ENCODE results near the gene SP2. TPM values are rescaled to one million over a fixed set of nuclear protein-coding genes. Genes with fewer than 3 reads are reported as not detected.

Gene SP2
- total and polyA plus RNA-seq, 2 of the 8 experiments (the other 6 are each of a cell fraction or from before 2014, with no cell fraction given): 5.6 to 13.8 TPM

DNA sequence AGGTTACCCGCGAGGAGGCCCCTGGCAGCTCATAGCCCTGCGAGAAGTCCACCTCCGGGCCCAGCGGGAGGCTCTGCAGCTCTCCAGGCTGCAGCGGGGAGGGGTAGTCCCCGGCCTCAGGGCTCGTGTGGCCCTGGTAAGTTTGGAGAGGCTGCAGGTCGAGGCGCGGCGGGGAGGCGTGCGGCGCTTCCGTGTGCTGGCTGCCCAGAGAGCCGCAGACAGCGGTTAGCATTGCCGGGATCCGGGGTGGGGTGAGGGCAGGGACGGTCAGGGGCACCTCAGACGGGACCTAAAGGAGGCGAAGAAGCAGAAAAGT is 47.9 kb upstream of the SP2 start (continued):
- TF ChIP-seq, protein P1, sequence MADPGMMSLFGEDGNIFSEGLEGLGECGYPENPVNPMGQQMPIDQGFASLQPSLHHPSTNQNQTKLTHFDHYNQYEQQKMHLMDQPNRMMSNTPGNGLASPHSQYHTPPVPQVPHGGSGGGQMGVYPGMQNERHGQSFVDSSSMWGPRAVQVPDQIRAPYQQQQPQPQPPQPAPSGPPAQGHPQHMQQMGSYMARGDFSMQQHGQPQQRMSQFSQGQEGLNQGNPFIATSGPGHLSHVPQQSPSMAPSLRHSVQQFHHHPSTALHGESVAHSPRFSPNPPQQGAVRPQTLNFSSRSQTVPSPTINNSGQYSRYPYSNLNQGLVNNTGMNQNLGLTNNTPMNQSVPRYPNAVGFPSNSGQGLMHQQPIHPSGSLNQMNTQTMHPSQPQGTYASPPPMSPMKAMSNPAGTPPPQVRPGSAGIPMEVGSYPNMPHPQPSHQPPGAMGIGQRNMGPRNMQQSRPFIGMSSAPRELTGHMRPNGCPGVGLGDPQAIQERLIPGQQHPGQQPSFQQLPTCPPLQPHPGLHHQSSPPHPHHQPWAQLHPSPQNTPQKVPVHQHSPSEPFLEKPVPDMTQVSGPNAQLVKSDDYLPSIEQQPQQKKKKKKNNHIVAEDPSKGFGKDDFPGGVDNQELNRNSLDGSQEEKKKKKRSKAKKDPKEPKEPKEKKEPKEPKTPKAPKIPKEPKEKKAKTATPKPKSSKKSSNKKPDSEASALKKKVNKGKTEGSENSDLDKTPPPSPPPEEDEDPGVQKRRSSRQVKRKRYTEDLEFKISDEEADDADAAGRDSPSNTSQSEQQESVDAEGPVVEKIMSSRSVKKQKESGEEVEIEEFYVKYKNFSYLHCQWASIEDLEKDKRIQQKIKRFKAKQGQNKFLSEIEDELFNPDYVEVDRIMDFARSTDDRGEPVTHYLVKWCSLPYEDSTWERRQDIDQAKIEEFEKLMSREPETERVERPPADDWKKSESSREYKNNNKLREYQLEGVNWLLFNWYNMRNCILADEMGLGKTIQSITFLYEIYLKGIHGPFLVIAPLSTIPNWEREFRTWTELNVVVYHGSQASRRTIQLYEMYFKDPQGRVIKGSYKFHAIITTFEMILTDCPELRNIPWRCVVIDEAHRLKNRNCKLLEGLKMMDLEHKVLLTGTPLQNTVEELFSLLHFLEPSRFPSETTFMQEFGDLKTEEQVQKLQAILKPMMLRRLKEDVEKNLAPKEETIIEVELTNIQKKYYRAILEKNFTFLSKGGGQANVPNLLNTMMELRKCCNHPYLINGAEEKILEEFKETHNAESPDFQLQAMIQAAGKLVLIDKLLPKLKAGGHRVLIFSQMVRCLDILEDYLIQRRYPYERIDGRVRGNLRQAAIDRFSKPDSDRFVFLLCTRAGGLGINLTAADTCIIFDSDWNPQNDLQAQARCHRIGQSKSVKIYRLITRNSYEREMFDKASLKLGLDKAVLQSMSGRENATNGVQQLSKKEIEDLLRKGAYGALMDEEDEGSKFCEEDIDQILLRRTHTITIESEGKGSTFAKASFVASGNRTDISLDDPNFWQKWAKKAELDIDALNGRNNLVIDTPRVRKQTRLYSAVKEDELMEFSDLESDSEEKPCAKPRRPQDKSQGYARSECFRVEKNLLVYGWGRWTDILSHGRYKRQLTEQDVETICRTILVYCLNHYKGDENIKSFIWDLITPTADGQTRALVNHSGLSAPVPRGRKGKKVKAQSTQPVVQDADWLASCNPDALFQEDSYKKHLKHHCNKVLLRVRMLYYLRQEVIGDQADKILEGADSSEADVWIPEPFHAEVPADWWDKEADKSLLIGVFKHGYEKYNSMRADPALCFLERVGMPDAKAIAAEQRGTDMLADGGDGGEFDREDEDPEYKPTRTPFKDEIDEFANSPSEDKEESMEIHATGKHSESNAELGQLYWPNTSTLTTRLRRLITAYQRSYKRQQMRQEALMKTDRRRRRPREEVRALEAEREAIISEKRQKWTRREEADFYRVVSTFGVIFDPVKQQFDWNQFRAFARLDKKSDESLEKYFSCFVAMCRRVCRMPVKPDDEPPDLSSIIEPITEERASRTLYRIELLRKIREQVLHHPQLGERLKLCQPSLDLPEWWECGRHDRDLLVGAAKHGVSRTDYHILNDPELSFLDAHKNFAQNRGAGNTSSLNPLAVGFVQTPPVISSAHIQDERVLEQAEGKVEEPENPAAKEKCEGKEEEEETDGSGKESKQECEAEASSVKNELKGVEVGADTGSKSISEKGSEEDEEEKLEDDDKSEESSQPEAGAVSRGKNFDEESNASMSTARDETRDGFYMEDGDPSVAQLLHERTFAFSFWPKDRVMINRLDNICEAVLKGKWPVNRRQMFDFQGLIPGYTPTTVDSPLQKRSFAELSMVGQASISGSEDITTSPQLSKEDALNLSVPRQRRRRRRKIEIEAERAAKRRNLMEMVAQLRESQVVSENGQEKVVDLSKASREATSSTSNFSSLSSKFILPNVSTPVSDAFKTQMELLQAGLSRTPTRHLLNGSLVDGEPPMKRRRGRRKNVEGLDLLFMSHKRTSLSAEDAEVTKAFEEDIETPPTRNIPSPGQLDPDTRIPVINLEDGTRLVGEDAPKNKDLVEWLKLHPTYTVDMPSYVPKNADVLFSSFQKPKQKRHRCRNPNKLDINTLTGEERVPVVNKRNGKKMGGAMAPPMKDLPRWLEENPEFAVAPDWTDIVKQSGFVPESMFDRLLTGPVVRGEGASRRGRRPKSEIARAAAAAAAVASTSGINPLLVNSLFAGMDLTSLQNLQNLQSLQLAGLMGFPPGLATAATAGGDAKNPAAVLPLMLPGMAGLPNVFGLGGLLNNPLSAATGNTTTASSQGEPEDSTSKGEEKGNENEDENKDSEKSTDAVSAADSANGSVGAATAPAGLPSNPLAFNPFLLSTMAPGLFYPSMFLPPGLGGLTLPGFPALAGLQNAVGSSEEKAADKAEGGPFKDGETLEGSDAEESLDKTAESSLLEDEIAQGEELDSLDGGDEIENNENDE (IDR thresholded peaks at IDR 0.05; ENCODE audit: insufficient replicate concordance, low read length): no peak
- no peak for TF ChIP-seq SIX5 (IDR thresholded peaks at IDR 0.05; ENCODE audit: low read depth, low read length)
- TF ChIP-seq SUZ12 (IDR thresholded peaks at IDR 0.05; ENCODE audit: low read length): no peak; the same call in 1 of the 2 replicates
- TF ChIP-seq SIRT6 (IDR thresholded peaks at IDR 0.05; ENCODE audit: low read length): no peak
- no peak for TF ChIP-seq RFX5 (IDR thresholded peaks at IDR 0.05; ENCODE audit: borderline replicate concordance, low read depth, low read length)
- no peak for TF ChIP-seq SAP30 (IDR thresholded peaks at IDR 0.05; ENCODE audit: insufficient read depth, insufficient replicate concordance, low read length)
- TF ChIP-seq SP1 (IDR thresholded peaks at IDR 0.05; ENCODE audit: low read depth, low read length): no peak
- TF ChIP-seq RXRA (IDR thresholded peaks at IDR 0.05; ENCODE audit: insufficient read depth, low read depth, low read length): no peak
- no peak for TF ChIP-seq TCF12 (IDR thresholded peaks at IDR 0.05; ENCODE audit: low read depth, low read length)
- no peak for TF ChIP-seq POLR2A (IDR thresholded peaks at IDR 0.05; ENCODE audit: control extremely low read depth in 1 of 2, low read depth in 2 of 2, low read length in 2 of 2)
- TF ChIP-seq SIN3A (conservative IDR thresholded peaks at IDR 0.05 in 1 of 2, IDR thresholded peaks at IDR 0.05 in 1 of 2; ENCODE audit: low read depth in 1 of 2, low read length in 2 of 2): no peak
- no peak for TF ChIP-seq SP4 (IDR thresholded peaks at IDR 0.05; ENCODE audit: low read length)
